GM23248 (cell line): ENCODE data around the gene OR5AN1. TPM values are rescaled to one million over a fixed set of nuclear protein-coding genes. Genes with fewer than 3 reads are reported as not detected.

Experiments used
- DNase-seq: peaks from one replicate; pipeline ENCODE4 v3.0.0-alpha.2; 2015
- H2AFZ ChIP-seq: fragments of 200-600 bp; sonication (generic); 2 replicates; pipeline ENCODE4 v1.6.1; 2016; ENCODE audit warnings: antibody characterized with exemption
- H3F3A ChIP-seq: fragments of 200-600 bp; sonication (generic); 2 replicates; pipeline ENCODE4 v1.6.1; 2016; ENCODE audit warnings: mild to moderate bottlenecking, antibody characterized with exemption, mixed run types; ENCODE audit not compliant: insufficient read depth
- H3K27ac ChIP-seq: fragments of 200-600 bp; sonication (generic); 2 replicates; pipeline ENCODE4 v1.5.1; 2016; ENCODE audit warnings: mild to moderate bottlenecking
- H3K27me3 ChIP-seq: fragments of 200-600 bp; sonication (generic); replicated peaks from 2 replicates; pipeline ENCODE4 v1.6.1; 2016; ENCODE audit warnings: mild to moderate bottlenecking; ENCODE audit not compliant: insufficient read depth
- H3K36me3 ChIP-seq: fragments of 200-600 bp; sonication (generic); 2 replicates; pipeline ENCODE4 v1.6.1; 2016; ENCODE audit warnings: low read depth, mild to moderate bottlenecking
- H3K4me1 ChIP-seq: fragments of 200-600 bp; sonication (generic); 2 replicates; pipeline ENCODE4 v1.6.1; 2016; ENCODE audit warnings: mild to moderate bottlenecking; ENCODE audit not compliant: insufficient read depth
- H3K4me2 ChIP-seq: fragments of 200-600 bp; sonication (generic); one replicate; pipeline ENCODE4 v1.6.1; 2016; ENCODE audit warnings: mild to moderate bottlenecking; ENCODE audit not compliant: unreplicated experiment
- H3K4me3 ChIP-seq: fragments of 200-600 bp; sonication (generic); 2 replicates; pipeline ENCODE4 v1.5.1; 2016; ENCODE audit warnings: mild to moderate bottlenecking
- H3K79me2 ChIP-seq: fragments of 200-600 bp; sonication (generic); 2 replicates; pipeline ENCODE4 v1.6.1; 2016; ENCODE audit warnings: mild to moderate bottlenecking; ENCODE audit not compliant: insufficient read depth
- H3K9ac ChIP-seq: fragments of 200-600 bp; sonication (generic); 2 replicates; pipeline ENCODE4 v1.6.1; 2016; ENCODE audit warnings: mild to moderate bottlenecking
- H3K9me2 ChIP-seq: fragments of 200-600 bp; sonication (generic); 2 replicates; pipeline ENCODE4 v1.6.1; 2016; ENCODE audit warnings: mixed run types, mild to moderate bottlenecking, moderate library complexity; ENCODE audit not compliant: insufficient read depth
- H3K9me3 ChIP-seq: fragments of 200-600 bp; sonication (generic); one replicate; pipeline ENCODE4 v1.6.1; 2017; ENCODE audit warnings: low read depth
- H4K20me1 ChIP-seq: fragments of 200-600 bp; sonication (generic); 2 replicates; pipeline ENCODE4 v1.6.0; 2016; ENCODE audit not compliant: insufficient read depth
- EZH2 ChIP-seq: fragments of 200-600 bp; sonication (generic); IDR thresholded peaks from 2 replicates; pipeline ENCODE4 v1.6.1; 2018; ENCODE audit warnings: antibody characterized with exemption, mild to moderate bottlenecking; ENCODE audit not compliant: insufficient read depth, poor library complexity, severe bottlenecking
- EZH2phosphoT487 ChIP-seq: fragments of 200-600 bp; sonication (generic); IDR thresholded peaks from 2 replicates; pipeline ENCODE4 v1.6.1; 2018; ENCODE audit warnings: antibody characterized with exemption, moderate library complexity, mild to moderate bottlenecking, low read depth; ENCODE audit not compliant: insufficient read depth
- WGBS, 2 experiments: methylation state at CpG; one replicate each; pipeline ENCODE4 v1.1.6; 2015 to 2017; ENCODE audit warnings: low lambda C conversion rate in 2 of 2, low coverage in 1 of 2; ENCODE audit errors: missing lambda C conversion rate in 2 of 2; 5-methylcytosine and 5-hydroxymethylcytosine counted together
- in situ Hi-C: fragments of 300-500 bp; cut with MboI; formaldehyde crosslinking; loops from 2 replicates; pipeline ENCODE4 v1.15.0; 2020
- polyA plus RNA-seq: library from polyadenylated mRNA; unstranded; fragments of >200 nt; fragmentation: Nextera tagmentation; extraction: Ambion mirVana; gene quantifications from 2 replicates; pipeline ENCODE4 v1.2.1, GENCODE V29; 2016
- total RNA-seq: library from RNA; depleted of rRNA; stranded (reverse); fragments of >200 nt; shearing (Covaris generic); gene quantifications from 2 replicates; pipeline ENCODE4 v1.2.3, GENCODE V29; 2014

The OR5AN1 gene
- total and polyA plus RNA-seq, 2 experiments from 2014 or later: not detected

DNA sequence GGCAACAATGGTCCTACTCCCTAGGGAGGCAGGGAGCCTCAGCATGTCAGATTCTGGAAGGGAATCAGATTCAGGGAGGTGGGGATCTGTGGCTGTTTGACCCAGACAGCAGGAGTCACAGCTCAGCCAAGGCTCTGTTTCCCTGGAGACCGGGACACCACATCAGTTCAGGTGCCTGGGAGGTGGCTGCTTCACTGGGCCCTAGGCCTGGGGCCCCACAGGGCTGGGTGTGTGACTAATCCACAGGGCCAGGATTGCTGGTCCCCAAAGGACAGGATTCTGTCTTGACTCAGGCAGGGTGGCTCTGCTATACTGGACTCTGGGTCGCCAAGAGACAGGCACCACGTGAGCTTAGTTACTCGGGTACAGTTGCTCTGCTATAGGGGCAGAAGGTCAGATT lies 3.5 kb upstream of the OR5AN1 start:
- in situ Hi-C loops: no loop called here
- H3K9me3 ChIP-seq: no peaks in the 10 kb centered on the region
- H3K9ac ChIP-seq: no peak overlapping the region
- H3K4me2 ChIP-seq: no peak overlapping the region
- no peak overlapping the region for H3K4me3 ChIP-seq
- no peaks in the 10 kb centered on the region for H3K4me1 ChIP-seq
- no peaks in the 10 kb centered on the region for H3F3A ChIP-seq
- WGBS, 2 experiments: 10 to 17% methylated on average over 4 of the region's 4 CpGs
- no peaks in the 10 kb centered on the region for H3K79me2 ChIP-seq
- H3K27ac ChIP-seq: no peak overlapping the region
- H4K20me1 ChIP-seq: no peaks in the 10 kb centered on the region
- TF ChIP-seq EZH2phosphoT487 (no peak), EZH2 (no peak)
- H3K9me2 ChIP-seq: no peaks in the 10 kb centered on the region
- no peak for DNase-seq
- no peaks in the 10 kb centered on the region for H3K36me3 ChIP-seq
- H3K27me3 ChIP-seq: no peaks in the 10 kb centered on the region
- no peak overlapping the region for H2AFZ ChIP-seq

DNA sequence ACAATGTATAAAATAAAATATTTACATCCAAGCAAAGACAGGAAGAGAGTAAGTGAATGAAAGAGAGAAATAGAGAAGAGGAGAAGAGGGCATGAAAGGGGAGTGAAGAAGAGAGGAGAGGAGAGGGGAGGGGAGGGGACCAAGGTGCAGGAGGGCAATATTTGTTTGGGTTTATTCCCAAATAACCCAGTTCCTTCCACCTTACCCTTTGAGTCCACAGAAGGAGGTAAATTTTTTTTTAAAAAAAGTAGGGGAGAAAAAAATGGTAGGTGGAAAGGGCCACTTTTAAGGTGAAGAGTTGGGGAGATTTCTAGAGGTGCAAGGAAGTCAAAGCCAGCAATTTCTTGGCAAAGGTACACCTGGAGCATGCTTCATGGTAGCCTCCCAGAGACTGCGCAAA lies 2.1 kb upstream of the OR5AN1 start:
- 84 to 85% methylated on average over 1 of the region's 1 CpG for WGBS, 2 experiments
- Histone ChIP-seq H2AFZ (no peak overlapping the region), H3K9me2 (no peaks in the 10 kb centered on the region), H3K9me3 (no peaks in the 10 kb centered on the region), H4K20me1 (no peaks in the 10 kb centered on the region), H3K4me1 (no peaks in the 10 kb centered on the region), H3K27me3 (no peaks in the 10 kb centered on the region), H3K9ac (no peak overlapping the region), H3K27ac (no peak overlapping the region), H3K4me3 (no peak overlapping the region), H3F3A (no peaks in the 10 kb centered on the region), H3K36me3 (no peaks in the 10 kb centered on the region), H3K79me2 (no peaks in the 10 kb centered on the region), H3K4me2 (no peak overlapping the region)
- no peak for DNase-seq
- TF ChIP-seq EZH2: no peak
- no peak for TF ChIP-seq EZH2phosphoT487
- in situ Hi-C loops: no loop called here

DNA sequence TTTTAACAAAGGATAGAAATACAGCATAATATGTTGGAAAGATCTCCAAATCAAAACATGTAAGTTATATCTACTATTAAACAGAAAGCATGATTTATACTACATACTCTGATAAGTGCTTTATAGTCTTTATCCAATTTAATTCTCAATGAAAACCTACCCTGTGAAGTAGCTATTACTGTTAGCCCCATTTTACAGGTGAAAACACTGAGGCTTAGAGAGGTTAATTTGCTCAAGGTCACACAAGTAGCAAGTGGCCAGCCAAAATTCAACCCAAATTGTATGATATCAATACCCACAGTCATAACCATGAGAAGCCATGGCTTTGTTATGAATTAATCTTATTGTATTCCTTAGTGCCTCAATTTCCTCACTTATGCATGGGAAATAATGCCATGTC lies 675 bp upstream of the OR5AN1 start:
- no peak for DNase-seq
- in situ Hi-C loops: no loop called here
- Histone ChIP-seq H3K79me2 (no peaks in the 10 kb centered on the region), H4K20me1 (no peaks in the 10 kb centered on the region), H3F3A (no peaks in the 10 kb centered on the region), H3K36me3 (no peaks in the 10 kb centered on the region), H3K4me3 (no peak overlapping the region), H3K4me2 (no peak overlapping the region), H3K9ac (no peak overlapping the region), H3K27ac (no peak overlapping the region), H2AFZ (no peak overlapping the region), H3K27me3 (no peaks in the 10 kb centered on the region), H3K9me2 (no peaks in the 10 kb centered on the region), H3K4me1 (no peaks in the 10 kb centered on the region), H3K9me3 (no peaks in the 10 kb centered on the region)
- TF ChIP-seq EZH2: no peak
- no peak for TF ChIP-seq EZH2phosphoT487

DNA sequence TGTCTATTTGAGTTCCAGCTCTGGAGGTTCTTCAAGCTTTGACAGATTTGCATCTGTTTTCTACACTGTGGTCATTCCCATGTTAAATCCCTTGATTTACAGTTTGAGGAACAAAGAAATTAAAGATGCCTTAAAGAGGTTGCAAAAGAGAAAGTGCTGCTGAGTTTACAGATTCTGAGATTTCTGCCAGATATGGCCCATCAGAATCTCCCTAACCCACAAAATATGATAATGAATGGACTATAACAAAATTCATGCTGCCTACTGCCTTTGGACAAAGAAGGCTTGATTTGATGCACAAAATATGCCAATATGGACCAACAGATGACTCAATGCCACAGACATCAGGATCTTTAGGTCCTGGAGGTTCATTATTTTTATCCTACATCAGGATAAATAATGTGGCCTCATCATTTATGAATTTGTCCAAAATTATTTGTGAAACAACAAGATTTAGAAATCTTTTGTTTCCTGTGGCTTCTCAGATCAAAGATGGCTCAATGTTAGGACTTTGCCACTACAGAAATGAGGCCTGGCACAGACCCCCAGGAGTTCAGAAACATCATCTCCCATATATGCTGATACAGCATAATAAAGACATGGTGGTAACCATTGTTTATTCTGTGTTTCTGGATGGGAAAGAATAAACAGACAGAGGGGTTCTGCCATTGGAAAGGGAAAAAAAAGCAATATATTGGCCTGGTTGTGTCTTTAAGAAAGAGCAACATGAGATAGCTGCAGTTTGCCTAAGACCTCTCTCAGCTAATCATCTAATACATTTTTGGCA lies 6.7 kb downstream of the OR5AN1 start:
- TF ChIP-seq EZH2phosphoT487 (no peak), EZH2 (no peak)
- H3K36me3 ChIP-seq: no peaks in the 10 kb centered on the region
- no peaks in the 10 kb centered on the region for H3K4me1 ChIP-seq
- no peak overlapping the region for H3K9ac ChIP-seq
- H3F3A ChIP-seq: no peaks in the 10 kb centered on the region
- H4K20me1 ChIP-seq: no peaks in the 10 kb centered on the region
- H3K4me2 ChIP-seq: no peak overlapping the region
- no peak overlapping the region for H2AFZ ChIP-seq
- H3K9me2 ChIP-seq: no peaks in the 10 kb centered on the region
- in situ Hi-C loops: no loop called here
- H3K9me3 ChIP-seq: no peaks in the 10 kb centered on the region
- no peak for DNase-seq
- no peaks in the 10 kb centered on the region for H3K79me2 ChIP-seq
- no peaks in the 10 kb centered on the region for H3K27me3 ChIP-seq
- H3K27ac ChIP-seq: no peak overlapping the region
- H3K4me3 ChIP-seq: no peak overlapping the region
